Left ventricle myocardium superior (tissue), 1 donor: ENCODE measurements around the gene MAP6D1. TPM values are rescaled to one million over a fixed set of nuclear protein-coding genes. Genes with fewer than 3 reads are reported as not detected.

Experiments
- ATAC-seq: fragments of 200-7000 bp; cut with Tn5 transposase; one replicate; pipeline ENCODE4 v1.9.1; 2020; ENCODE audit warnings: mild to moderate bottlenecking, moderate library complexity
- DNase-seq: peaks from one replicate; pipeline ENCODE4 v3.0.0-alpha.2; 2020
- intact Hi-C: fragments of 100-400 bp; cut with micrococcal nuclease; formaldehyde crosslinking; loops from one replicate; pipeline ENCODE4 v1.11.0; 2022
- long read RNA-seq: library from polyadenylated mRNA; unstranded; transcript quantifications from one replicate; pipeline ENCODE4 v2.0.0, GENCODE V29; 2021
- total RNA-seq: library from RNA; stranded (reverse); fragmentation: NEBNext Ultra II Directional; extraction: Animal tissue kit (Norgen Biotek cat#: 25700); gene quantifications from one replicate; pipeline ENCODE4 v1.2.1, GENCODE V29; 2021
- donor health status: DM: no; HTN: yes; CAD: no; lungs with severe emphysema.

MAP6D1 gene
- total RNA-seq = 2.3 TPM
- long read RNA-seq, partial matches to known transcripts = 0 of 2 reads
- long read RNA-seq, other reads (novel, unspliced or antisense) = 0 of 2 reads

DNA sequence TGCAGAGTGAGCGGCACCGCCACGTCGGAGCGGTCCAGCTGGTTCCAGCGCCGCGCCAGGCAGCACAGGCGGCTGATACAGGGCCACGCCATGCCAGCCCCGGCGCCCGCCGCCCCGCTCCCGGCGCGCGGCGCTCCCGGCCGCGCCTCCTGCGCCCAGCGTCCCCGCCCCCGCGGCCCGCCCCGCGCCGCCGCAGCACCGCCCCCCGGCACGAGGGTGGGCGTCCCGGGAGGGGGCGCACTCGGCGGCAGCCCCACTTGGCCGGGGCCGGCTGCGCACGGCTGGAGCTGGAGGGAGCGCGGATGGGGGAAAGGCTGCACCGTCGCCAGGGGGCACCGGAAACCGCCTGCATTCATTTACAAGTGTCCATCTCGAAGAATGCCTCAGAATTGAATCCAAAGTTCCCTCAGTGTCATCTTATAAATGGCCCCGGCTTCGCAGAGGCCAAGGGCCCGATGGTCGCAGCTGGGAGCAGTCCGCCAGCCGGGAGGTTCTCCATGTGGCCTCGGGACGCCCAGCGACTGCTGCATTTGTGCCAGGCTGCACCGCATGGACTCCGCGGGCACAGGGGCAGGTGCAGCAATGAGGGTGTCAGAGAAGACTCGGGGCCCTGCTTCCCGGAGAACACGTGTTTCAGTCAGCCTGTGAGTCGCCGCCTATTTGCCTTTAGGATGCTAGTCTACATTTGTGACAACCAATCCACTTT, at the start of gene MAP6D1:
MAP6D1 (minus strand) TSS at position 122 of the 706 bp plus-strand sequence; CDS start at position 92, 30 bp downstream.
- peak; percentile 73 for ATAC-seq
- intact Hi-C loops = no loop called here

DNA sequence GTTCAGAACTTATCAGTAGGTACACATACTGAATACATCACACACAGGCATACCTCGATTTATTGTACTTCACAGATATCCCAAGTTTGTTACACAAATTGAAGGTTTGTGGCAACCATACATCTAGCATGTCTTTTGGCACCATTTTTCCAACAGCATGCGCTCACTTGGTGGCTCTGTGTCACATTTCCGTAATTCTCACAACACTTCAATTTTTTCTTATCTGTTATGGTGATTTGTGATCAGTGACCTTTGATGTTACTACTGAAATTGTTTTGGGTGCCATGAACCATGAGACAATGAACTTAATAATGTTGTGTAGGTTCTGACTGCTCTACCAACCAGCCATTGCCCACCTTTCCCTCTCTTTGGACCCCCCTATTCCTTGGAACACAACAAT, 48.5 kb upstream of the MAP6D1 start:
- intact Hi-C loops = no loop called here
- no peak for ATAC-seq
- DNase-seq = no peak

More for the DNA sequence above, at the start of gene MAP6D1:
- peak; percentile 60 for DNase-seq

DNA sequence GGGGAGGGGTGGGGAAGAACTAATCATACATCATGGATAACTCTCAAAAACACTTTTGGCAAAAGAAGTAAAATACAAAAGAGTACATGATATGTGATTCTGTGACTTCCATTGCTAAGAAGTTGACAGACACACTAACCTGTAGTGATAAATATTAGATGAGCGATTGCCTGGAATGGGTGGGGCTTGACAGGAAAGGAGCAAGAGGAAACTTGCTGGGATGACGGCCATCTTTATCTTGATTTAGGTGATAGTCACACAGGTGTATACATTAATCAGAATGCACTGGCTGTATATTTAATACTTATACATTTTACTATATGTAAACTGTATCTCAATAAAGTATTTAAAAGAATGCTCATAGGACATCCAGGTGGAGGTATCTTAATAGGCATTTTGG, 46.2 kb upstream of the MAP6D1 start:
- no peak for DNase-seq
- ATAC-seq = no peak
- intact Hi-C loops = no loop called here

DNA sequence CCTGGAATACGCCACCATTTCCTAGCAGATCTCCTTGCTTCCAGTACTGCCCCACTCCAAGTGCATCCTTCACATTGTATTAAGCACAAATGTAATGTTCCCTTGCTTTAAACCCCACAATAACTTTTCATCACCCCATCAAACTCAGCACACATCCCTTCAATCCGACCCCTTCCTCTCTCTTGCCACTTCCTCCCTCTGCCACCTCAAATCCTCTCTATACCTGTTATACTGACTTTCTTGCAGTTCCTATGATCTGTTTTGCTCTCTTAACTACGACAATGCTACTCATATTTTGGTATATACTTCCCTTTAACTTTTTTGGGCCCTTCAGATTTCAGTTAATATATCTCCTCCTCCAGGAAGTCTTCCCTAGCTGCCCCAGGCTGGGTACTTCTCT, 45.2 kb upstream of the MAP6D1 start:
- no peak for ATAC-seq

DNA sequence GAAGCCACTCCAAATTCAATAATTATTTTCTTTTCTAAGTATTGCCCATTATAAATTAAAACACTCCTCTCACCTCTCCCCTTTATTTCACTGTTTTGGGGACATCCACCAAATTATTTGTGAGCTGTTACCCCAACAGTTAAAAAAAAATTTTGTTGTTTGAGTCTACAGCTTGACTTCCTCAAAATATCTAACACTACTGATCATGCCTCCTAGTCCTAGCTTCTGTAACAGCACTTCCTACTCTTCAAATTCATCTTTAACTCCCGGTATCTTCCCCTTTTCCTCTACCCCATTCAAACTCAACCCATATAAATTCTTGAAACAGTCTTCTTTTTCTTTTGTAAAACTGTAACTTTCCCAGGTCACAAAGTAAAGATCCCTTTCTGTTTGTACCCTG, 43.4 kb upstream of the MAP6D1 start:
- DNase-seq (no peak), ATAC-seq (no peak)
- intact Hi-C loops = no loop called here

More for the DNA sequence above, 45.2 kb upstream of the MAP6D1 start:
- intact Hi-C loops = no loop called here
- DNase-seq = no peak

DNA sequence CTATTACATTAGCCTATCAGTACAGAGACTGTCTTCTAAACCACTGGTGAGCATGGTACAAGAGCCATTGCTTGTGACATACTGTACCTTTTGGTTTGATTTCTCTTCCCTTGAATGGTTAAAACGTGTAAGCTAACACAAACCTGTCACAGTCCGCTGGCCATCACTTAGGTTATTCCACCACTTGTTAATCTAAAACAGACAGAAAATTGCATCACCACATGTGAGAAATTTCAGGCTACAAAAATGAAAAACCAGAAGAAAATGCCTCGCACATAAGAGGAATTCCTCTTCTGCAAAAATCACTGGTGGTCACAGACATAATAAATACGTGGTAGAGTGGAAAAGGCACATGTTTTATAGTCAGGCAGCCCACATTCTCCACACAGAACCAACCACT, 37.2 kb upstream of the MAP6D1 start:
- DNase-seq (no peak), ATAC-seq (no peak)
- intact Hi-C loops = no loop called here

DNA sequence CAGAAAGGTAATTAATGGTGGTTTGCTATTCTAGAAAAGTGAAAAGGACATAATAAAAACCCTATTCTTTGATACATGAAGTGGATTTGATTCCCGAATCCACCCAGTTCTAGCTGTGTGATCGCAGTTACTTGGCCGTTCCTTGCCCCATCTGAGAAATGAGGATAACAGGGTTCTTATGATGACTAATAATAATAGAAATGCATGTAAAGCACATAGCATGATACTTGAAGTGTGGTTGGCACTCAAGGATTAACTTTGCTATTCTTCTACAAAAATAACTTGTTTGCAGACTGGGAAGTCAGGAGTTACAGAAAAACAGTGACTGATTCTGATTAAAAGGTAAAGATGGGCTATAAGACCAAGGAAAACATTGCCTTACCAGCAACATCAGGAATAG, 32.5 kb upstream of the MAP6D1 start:
- intact Hi-C loops = no loop called here
- DNase-seq = no peak

DNA sequence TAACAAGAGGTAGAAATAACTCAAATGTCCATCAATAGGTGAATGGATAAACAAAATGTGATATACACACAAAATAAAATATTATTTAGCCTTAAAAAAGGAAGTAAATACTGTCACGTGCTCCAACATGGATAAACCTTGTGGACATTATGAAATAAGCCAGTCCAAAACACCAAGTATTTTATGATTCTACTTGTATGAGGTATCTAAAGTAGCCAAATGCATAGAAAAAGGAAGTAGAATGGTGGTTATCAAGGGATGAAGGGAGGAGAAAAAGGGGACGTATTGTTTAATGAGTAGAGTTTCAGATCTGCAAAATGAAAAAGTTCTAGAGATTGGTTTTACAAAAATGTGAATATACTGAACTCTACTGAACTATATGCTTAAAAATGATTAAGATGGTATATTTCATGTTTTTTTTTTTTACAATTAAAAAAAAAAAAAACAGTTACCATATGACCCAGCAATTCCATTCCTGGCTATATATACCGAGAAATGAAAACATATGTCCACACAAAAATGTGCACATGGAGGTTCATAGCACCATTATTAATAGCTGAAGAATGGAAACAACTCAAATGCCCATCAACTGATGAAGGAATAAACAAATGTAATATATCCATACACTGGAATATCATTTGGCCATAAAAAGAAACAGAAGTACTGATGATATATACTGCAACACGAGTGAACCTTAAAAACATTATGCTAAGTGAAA, 29.1 kb upstream of the MAP6D1 start:
- DNase-seq (no peak), ATAC-seq (no peak)
- intact Hi-C loops = no loop called here

More for the DNA sequence above, 32.5 kb upstream of the MAP6D1 start:
- no peak for ATAC-seq

DNA sequence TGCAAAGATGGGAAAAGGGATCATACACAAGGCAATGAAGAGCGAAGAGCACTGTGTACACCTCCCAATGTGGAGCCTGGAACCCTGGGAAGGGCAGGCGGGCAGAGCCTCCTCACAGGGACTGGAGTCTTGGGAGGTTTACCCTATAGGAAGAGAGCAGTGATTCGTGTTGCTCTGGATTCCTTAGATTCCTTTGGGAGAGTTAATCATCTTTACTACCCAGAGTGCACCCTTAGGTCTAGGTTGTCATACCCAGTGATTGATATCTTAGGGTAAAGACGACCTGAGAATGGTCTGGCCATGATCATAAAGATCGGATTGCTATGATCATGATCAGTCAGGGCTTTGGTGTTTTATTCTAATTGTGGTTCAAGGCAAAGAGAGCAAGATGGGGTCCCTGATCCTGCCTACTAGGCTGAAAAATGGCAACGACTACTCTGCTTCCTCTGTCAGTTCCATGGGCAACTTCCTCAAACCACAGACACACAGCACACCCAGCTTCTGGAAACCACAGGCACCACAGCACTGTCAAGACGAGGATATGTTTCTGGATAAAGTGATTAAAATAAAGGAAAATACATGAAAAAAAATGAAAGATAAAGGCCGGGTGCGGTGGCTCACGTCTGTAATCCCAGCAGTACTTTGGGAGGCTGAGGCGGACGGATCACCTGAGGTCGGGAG, 20.4 kb upstream of the MAP6D1 start:
- ATAC-seq (no peak), DNase-seq (no peak)
- intact Hi-C loops = no loop called here

DNA sequence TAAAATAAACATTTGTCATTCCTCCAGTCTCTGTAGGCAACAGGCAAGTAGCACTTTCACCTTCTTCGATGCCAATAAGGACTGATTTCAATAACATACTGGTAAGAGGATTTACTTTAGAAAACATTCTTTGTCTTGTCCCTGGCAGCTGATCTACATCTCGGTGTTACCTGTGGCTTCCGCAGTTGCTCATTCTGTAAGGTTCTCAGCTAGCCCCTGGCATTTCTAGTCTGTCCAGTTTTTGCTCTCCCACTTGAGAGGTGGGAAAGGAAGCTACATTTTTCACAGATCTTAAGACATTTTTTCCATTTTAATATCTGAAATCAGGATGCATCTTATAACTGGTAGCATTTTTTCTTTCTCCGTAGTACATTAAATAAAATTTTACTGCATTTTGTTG, 19.7 kb upstream of the MAP6D1 start:
- no peak for DNase-seq
- no peak for ATAC-seq

DNA sequence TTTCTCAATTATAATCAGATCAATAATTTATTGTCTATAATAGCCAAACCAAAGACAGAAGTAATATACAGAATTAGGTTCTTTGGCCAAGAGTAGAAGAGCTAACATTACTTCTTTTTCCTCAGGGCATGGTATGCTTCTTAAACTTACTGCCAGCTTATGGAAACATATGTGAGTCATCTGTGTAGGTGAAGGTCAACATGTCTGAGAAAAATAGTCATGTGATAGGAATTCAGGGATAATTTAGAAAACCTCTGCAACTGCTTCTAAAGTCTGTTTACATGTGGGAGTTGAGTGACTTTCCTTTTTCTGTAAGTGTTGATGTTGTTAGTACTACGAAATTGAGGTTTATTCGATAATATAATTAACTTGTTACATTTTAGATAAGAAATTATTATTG, 19.2 kb upstream of the MAP6D1 start:
- DNase-seq = no peak
- intact Hi-C loops = no loop called here
- no peak for ATAC-seq

More for the DNA sequence above, 19.7 kb upstream of the MAP6D1 start:
- intact Hi-C loops = no loop called here

DNA sequence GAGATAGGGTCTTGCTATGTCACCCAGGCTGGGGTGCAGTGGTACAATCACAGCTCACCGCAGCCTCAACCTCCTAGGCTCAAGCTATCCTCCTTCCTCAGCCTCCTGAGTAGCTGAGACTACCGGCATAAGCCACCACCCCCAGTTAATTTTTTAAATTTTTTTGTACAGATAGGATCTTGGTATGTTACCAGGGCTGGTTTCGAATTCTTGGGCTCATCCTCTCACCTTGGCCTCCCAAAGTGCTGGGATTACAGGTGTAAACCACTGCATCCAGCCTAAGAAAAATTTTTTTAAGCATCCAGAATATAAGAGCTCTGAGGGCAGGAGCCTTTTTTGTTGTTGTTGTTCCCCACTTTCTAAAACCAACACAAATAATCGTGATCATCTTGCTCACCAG, 14.4 kb upstream of the MAP6D1 start:
- ATAC-seq = no peak
- intact Hi-C loops = no loop called here

DNA sequence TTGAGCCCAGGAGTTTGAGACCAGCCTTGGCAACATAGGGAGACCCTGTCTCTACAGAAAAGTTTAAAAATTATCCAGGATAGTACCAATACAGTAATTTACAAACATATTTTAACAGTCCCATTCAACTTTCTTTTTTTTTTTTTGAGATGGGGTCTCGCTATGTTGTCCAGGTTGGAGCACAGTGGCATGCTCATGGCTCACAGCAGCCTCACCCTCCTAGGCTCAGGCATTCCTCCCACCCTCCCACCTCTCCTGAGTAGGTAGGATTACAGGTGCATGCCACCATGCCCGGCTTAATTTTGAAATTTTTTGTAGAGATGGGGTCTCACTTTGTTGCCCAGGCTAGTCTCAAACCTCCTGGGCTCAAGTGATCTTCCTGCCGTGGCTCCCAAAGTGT, 12.5 kb upstream of the MAP6D1 start:
- DNase-seq (no peak), ATAC-seq (no peak)
- intact Hi-C loops = no loop called here

More for the DNA sequence above, 14.4 kb upstream of the MAP6D1 start:
- DNase-seq = no peak

DNA sequence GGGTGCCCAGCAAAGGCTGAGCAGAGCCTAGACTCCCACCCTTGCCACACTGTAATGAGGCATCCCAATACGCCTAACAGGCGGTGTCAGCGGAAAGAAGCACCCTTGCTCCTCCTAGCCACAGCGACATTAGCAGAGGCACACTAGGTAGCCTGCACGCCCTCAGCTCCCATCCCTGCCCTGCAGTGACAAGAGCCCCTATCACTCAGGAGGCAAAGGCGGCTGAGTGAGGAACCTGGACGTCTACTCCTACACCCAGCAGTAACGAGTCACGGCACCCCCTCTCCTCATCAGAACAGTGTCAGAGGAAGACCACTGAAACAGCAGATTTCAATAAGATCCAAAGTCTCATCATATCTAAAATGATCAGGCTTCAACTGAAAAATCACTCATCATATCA, 12.0 kb upstream of the MAP6D1 start:
- ATAC-seq = no peak
- intact Hi-C loops = no loop called here
- DNase-seq = no peak

DNA sequence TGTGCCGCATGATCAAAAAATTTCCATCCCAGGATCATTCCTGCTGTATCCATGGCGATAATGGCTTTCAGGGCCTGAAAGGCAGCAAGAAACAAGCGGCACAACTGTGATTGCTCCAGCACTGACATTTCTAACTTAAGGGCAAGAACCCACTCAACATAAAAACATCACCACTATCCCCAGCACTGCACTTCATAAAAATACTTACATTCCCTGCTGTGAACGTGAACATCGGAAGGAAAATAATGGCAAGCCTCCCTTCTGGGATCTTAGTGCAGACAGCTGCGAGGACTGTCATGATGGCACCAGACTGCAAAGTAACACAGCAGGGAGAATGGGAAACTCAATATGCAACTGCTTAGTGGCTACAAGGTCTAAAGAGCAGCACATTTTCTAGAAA, 8.1 kb upstream of the MAP6D1 start:
- DNase-seq (no peak), ATAC-seq (no peak)
- intact Hi-C loops = no loop called here

DNA sequence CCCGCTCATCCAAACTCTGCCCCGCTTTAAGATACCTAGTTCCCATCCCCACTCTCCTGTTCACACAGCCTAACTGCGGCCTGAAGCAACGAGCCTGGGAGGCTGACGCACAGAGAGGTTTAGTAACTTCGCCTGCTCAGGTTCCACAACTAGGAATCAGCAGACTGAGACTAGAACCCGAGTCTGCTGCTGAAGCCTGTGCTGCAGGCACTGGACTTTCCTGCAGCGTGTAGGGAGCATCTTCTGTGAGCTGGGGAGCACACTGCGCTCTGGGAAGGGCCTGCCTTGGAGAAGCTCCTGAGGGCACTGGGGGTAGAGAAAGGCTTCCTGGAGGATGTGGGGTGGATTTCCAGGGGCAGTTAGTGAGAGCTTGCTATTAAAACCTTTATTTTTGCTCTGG, 4.8 kb upstream of the MAP6D1 start:
- ATAC-seq = no peak
- DNase-seq = no peak
- intact Hi-C loops = no loop called here

DNA sequence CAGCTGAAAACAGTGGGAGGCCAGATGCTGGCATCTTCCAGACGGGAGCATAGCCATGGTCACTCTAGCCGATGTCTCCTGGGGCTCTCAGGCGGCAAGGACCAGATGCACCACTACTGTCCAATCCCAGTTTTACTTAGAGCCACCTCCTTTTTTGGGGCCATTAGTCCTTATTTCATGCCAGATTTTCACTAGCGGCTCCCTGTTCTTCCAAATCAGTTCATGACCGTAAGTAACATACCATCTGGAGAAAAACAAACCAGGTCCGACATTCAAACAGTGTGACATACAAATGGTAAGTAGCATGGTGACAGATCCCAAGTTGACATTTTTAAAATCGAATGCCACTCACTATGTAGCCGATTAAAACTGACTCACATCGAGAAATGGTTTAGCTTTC, 4.1 kb upstream of the MAP6D1 start:
- intact Hi-C loops = no loop called here
- DNase-seq (no peak), ATAC-seq (no peak)

DNA sequence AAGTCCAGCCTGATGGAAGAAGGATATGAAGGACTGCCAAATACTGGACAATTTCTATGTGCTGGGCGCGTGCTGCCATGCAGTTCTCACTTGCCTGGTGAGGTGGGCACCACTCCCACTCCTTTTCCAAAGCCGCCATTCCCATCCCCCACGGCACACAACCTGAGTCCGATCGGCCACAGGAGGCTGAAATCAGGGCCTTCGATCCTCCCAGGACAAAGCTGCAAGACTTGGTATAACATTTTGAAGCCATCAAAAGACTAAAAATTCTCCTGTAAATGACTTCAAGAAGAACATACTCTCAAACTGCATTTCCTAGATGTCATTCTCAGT, 3.1 kb upstream of the MAP6D1 start:
- ATAC-seq (no peak), DNase-seq (no peak)
- intact Hi-C loops = no loop called here

DNA sequence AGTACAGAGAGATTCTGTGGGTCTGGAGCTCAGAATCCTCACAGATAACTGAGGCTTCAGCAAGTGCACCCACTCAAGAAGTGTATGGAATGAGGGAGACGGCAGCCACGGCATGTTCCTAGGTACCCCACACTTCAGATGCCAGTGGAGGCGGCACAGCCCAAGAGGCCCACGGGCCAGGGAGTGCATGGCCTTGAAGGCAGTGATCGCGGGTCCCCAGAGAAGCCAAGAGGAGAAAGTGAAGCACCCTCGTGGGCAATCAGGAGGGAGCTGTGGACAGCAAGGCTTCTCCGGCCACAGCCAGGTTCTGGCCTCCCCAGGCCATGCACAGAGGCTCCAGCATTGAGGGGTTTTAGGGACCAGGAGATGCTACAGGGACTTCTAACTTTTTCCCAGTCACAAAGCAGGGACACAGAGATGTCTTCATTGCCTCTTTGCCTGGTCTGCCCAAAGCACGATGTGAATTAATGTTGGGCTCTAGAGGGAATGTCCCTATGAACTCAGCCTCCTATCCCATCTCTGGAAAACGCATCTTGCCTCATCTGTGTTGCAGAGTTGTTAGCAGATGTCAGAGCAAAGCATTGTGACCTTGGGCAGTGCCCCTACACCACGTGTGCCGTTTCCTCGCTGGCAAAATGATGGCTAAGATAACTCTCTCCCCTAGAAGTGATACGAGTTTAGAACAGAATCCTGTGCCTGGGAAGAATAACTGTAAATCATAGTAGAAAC, 2.6 kb upstream of the MAP6D1 start:
- no peak for ATAC-seq
- DNase-seq = no peak
- intact Hi-C loops = no loop called here
